HG03457 (cell line): ENCODE measurements around the gene MTFP1.
"Not testable (repeated sequence)": the region's sequence is repeated elsewhere in the genome, so short reads cannot be mapped to it uniquely, and the experiment has no call there.

Experiments
- ATAC-seq: cut with Tn5 transposase; IDR thresholded peaks from one replicate; pipeline ENCODE4 v1.9.1; 2021; ENCODE audit warnings: moderate number of reproducible peaks; ENCODE audit not compliant: unreplicated experiment

Gene MTFP1

DNA sequence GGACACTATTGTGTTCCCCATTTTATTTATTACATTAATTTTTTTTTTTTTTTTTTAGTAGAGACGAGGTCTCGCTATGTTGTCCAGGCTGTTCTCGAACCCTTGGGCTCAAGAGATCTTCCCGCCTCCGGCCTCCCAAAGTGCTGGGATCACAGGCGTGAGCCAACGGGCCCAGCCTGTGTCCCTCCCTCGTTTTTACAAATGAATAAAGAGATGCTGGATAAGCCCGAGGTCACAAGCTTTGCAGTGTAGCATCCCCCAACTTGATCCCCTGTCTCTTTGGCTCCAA is 297 bp upstream of the MTFP1 start:
- no peak for ATAC-seq

- no peak for ATAC-seq
Observed at GRCh38 chr22:30426388-30427353, 1.1 kb downstream of the MTFP1 start.

DNA sequence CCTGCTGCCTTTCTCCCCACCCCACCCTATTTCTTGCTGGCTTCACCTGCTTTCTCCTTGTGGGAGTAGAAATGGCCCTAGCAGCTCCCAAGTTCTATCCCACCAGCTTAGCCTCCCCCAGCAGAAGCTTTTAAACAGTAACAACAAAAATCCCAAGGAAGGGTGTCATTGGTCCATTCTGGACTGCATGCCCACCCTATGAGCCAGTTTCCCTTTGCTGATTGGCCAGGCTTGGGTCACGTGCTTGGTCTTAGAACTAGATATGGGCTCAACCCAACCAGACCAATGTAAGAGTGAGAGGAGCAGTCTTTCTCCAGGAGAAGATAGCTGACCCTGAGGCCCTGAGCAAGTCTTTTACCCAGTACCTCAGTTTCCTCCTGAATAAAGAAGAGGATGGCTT is 2.3 kb downstream of the MTFP1 start:
- no peak for ATAC-seq

DNA sequence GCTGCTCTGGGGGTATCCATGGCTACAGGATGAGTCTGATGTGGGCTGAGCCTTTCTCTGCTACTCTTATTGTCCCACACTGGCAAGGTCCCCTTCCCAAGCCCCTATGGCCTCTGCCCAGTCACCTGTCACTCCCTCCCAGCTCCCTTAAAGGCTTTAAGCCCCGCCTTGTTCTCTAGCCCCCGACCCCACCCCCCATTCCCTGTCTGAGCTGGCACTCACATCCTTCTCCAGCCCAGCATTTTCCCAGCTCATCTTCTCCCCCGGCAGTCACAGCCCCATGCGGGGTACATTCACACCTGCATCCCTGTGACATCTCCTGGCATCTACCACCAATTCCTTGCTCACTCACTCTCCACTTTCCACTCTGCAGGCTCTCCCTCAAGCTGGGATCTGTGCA is 4.3 kb downstream of the MTFP1 start:
- ATAC-seq: no peak

- no peak for ATAC-seq
Observed at GRCh38 chr22:30430933-30431332, 5.4 kb downstream of the MTFP1 start.

DNA sequence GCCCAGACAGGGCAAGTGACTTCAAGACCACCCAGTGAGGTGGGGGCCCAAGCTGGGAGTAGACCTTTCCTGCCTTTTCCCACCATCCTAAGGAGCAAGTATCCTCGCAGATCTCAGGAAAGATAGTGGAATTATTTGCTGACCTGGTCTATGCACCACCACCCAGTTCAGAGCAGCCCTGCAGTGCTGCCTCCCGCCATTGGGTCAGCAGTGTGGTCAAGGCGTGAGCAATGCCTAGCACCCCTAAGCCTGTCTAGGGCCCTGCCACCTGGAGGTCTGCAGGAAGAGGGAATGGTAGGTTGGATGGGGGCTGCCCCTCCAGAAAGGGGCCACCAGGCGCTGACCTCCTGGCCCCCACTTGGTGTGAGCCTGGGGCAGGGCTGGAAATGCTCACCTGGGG is 6.5 kb downstream of the MTFP1 start:
- no peak for ATAC-seq

GRCh38 chr22:30432520-30432919 is 7.0 kb downstream of the MTFP1 start:
- no peak for ATAC-seq

DNA sequence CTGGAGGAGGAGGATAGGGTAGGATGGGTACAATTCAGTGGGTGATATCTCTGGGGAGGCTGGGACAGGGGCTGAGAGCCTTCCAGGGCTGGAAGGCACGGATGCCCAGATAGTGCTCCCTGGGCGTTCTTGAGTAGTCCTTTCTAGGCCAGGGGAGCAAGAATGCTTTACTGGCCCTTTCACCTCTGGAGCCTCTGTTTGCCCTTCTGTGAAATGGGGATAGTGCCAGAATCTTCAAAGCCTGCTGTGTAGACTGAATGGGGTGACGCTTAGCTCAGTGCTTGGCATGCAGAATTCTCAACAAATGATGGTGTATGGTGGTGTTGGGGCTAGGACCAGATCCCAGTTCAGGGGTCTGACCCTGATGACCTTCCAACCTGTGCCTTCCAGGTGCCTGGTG is 7.7 kb downstream of the MTFP1 start:
- no peak for ATAC-seq

- ATAC-seq: no peak
Observed at GRCh38 chr22:30433773-30434172, 8.2 kb downstream of the MTFP1 start.

DNA sequence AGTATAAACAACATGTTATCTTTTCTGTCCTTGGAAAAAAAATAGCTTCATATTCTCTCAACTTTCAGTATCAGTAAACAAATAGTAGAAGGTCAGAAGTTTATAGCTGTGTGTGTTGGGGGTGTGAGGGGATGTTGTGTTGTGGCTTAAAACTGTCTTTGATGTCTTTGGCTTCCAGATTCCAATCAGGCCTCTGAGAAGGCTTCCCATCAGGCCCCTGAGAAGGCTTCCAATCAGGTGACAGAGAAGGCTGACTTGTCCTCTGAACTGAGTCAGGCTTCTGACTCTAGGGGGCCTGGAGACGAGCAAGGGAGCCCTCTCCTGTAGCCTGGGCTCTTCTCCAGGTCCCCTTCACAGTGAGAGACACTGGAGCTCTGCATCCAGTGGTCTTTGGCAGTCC is 9.3 kb downstream of the MTFP1 start:
- ATAC-seq: no peak

- no peak for ATAC-seq
Observed at GRCh38 chr22:30435674-30436126, 10.1 kb downstream of the MTFP1 start.

- no peak for ATAC-seq
Observed at GRCh38 chr22:30436196-30436595, 10.6 kb downstream of the MTFP1 start.

- ATAC-seq: no peak
Observed at GRCh38 chr22:30438559-30438958, 13.0 kb downstream of the MTFP1 start.

DNA sequence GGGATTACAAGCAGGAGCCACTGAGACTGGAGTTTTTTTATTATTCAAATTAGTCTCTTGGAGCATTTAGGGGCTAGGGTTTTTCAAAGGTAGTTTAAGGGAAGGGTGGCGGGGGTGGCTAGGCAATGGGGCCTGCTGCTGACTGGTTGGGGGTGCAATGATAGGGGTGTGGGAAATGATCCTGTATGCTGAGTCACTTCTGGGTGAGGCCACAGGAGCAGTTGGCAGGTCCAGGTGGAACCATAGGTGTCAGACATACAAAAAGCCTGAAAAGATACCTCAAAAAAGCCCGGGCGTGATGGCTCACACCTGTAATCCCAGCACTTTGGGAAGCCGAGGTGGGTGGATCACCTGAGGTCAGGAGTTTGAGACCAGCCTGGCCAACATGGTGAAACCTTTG is 13.7 kb downstream of the MTFP1 start:
- no peak for ATAC-seq

- ATAC-seq: no peak
Observed at GRCh38 chr22:30439836-30440235, 14.3 kb downstream of the MTFP1 start.

DNA sequence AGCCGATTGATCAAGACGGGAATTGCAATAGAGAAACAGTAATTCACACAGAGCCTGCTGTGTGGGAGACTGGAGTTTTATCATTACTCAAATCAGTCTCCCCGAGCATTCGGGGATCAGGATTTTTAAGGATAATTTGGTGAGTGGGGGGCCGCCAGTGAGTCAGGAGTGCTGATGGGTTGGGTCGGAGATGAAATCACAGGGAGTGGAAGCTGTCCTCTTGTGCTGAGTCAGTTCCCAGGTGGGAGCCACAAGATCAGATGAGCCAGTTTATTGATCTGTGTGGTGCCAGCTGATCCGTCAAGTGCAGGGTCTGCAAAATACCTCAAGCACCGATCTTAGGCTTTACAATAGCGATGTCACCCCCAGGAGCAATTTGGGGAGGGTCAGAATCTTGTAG is 15.5 kb downstream of the MTFP1 start:
- no peak for ATAC-seq

- ATAC-seq: no peak
Observed at GRCh38 chr22:30444632-30445437, 19.3 kb downstream of the MTFP1 start.

- ATAC-seq: no peak
Observed at GRCh38 chr22:30445438-30446145, 20.0 kb downstream of the MTFP1 start.

DNA sequence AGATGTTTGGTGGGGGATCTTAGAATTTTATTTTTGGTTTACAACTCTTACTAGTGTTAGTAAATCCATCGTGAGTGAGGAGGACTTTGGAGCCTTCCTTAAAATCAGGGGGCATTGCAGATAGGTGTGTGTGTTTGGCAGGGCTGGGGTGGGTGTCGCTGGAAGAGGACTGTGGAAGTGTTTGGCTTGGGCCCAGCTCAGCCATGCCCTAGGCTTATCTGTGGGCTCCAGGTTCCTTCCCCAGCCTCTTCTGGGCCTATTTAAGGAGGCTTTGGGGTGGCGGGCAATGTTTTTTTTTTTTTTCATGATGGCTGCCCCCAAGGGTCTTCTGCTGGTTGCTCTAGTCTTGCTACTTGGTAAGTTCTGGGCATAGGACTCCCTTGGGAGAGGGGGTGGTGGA is 22.1 kb downstream of the MTFP1 start:
- no peak for ATAC-seq

DNA sequence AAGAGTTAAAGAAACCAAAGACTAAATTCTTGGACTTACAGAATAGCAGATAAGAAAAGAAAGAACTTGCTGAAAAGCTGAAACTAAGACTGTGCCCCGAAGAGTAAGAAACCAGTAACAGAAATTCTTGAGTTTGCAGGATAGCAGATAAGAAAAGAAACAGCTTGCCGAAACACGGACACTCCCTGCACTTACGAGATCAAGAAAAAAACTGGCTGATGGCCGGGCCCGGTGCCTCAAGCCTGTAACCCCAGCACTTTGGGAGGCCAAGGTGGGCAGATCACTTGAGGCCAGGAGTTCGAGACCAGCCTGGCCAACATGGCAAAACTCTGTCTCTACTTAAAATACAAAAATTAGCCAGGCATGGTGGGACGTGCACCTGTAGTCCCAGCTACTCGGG is 25.9 kb downstream of the MTFP1 start:
- not testable (repeated sequence) for ATAC-seq

DNA sequence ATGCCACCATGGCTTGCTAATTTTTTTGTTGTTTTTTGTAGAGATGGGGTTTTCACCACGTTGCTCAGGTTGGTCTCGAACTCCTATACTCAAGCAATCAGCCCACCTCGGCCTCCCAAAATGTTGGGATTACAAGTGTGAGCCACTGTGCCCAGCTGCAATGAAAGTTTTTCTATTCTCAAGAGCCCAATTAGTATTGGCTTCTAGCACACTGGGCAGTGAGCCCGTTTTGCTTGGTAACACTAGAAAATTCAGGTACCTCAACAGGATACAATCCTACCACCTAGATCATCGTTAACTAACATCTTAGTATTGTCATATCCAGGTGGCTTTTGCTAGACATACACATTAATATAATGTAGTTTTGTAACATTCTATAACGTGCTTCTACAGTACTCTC is 27.3 kb downstream of the MTFP1 start:
- no peak for ATAC-seq
